Ectodermal cell (in vitro differentiated cells): ENCODE data around the gene FAF1.
"Not testable (repeated sequence)": the region's sequence is repeated elsewhere in the genome, so short reads cannot be mapped to it uniquely, and the experiment has no call there.

Experiments used
- H3K27ac ChIP-seq: 2 replicates; pipeline ENCODE4 v1.7.0; 2013; ENCODE audit warnings: mild to moderate bottlenecking, low read depth, low read length; ENCODE audit not compliant: insufficient read depth, poor library complexity, severe bottlenecking
- H3K27me3 ChIP-seq: 2 replicates; pipeline ENCODE4 v1.7.0; 2013; ENCODE audit warnings: mild to moderate bottlenecking, low read length; ENCODE audit not compliant: insufficient read depth, control insufficient read depth, poor library complexity, severe bottlenecking
- H3K36me3 ChIP-seq: one replicate; pipeline ENCODE4 v1.7.0; 2013; ENCODE audit warnings: low read length; ENCODE audit not compliant: control insufficient read depth, insufficient read depth
- H3K4me1 ChIP-seq: one replicate; pipeline ENCODE4 v1.7.0; 2013; ENCODE audit warnings: low read length; ENCODE audit not compliant: control insufficient read depth, insufficient read depth
- H3K4me3 ChIP-seq: 2 replicates; pipeline ENCODE4 v1.7.0; 2013; ENCODE audit warnings: low read depth, low read length, control low read depth; ENCODE audit not compliant: insufficient read depth
- H3K9me3 ChIP-seq: 2 replicates; pipeline ENCODE4 v1.7.0; 2013; ENCODE audit warnings: mild to moderate bottlenecking, low read length, moderate library complexity; ENCODE audit not compliant: control insufficient read depth
- WGBS, 2 experiments: methylation state at CpG; one replicate each; pipeline ENCODE4 v1.1.7; 2013; ENCODE audit warnings: missing lambda C conversion rate in 2 of 2; 5-methylcytosine and 5-hydroxymethylcytosine counted together

FAF1 gene

GRCh38 chr1:50880373-50880772, 79.7 kb downstream of the FAF1 start:
- no peak overlapping the region for H3K4me3 ChIP-seq
- WGBS, 2 experiments: 95 to 96% methylated on average over 7 to 8 of the region's 8 CpGs
- no peaks in the 10 kb centered on the region for H3K36me3 ChIP-seq

GRCh38 chr1:50879137-50879536, 80.9 kb downstream of the FAF1 start:
- Histone ChIP-seq H3K27ac (no peak overlapping the region), H3K27me3 (no peaks in the 10 kb centered on the region), H3K9me3 (no peaks in the 10 kb centered on the region), H3K4me1 (no peaks in the 10 kb centered on the region), H3K4me3 (no peak overlapping the region), H3K36me3 (no peaks in the 10 kb centered on the region)
- WGBS, 2 experiments: 93 to 97% methylated on average over 4 of the region's 4 CpGs

More at GRCh38 chr1:50880373-50880772, 79.7 kb downstream of the FAF1 start:
- Histone ChIP-seq H3K27ac (no peak overlapping the region), H3K9me3 (no peaks in the 10 kb centered on the region), H3K4me1 (no peaks in the 10 kb centered on the region), H3K27me3 (no peaks in the 10 kb centered on the region)

- no peaks in the 10 kb centered on the region for H3K27me3 ChIP-seq
- H3K4me1 ChIP-seq: no peaks in the 10 kb centered on the region
- no peaks in the 10 kb centered on the region for H3K36me3 ChIP-seq
- H3K4me3 ChIP-seq: no peak overlapping the region
- no peak overlapping the region for H3K27ac ChIP-seq
- H3K9me3 ChIP-seq: no peaks in the 10 kb centered on the region
Observed at GRCh38 chr1:50878434-50878833, 81.6 kb downstream of the FAF1 start.

- H3K4me3 ChIP-seq: no peak overlapping the region
- no CpG with 5 or more reads among the region's 1 CpG for WGBS, 2 experiments
- no peaks in the 10 kb centered on the region for H3K27me3 ChIP-seq
- H3K36me3 ChIP-seq: no peaks in the 10 kb centered on the region
- no peaks in the 10 kb centered on the region for H3K4me1 ChIP-seq
- no peak overlapping the region for H3K27ac ChIP-seq
- H3K9me3 ChIP-seq: no peaks in the 10 kb centered on the region
Observed at GRCh38 chr1:50877641-50878040, 82.4 kb downstream of the FAF1 start.

- Histone ChIP-seq H3K27ac (no peak overlapping the region), H3K27me3 (no peaks in the 10 kb centered on the region), H3K4me3 (peak overlapping the region; percentile 18), H3K4me1 (no peaks in the 10 kb centered on the region), H3K9me3 (no peaks in the 10 kb centered on the region), H3K36me3 (no peaks in the 10 kb centered on the region)
- WGBS, 2 experiments: 60 to 67% methylated on average over 5 of the region's 5 CpGs
Observed at GRCh38 chr1:50873458-50874187, 86.4 kb downstream of the FAF1 start.

- H3K4me3 ChIP-seq, H3K9me3 ChIP-seq, H3K27me3 ChIP-seq, H3K36me3 ChIP-seq, H3K4me1 ChIP-seq, H3K27ac ChIP-seq: not testable (repeated sequence)
- WGBS, 2 experiments: no CpG with 5 or more reads among the region's 3 CpGs
Observed at GRCh38 chr1:50864845-50865244, 95.2 kb downstream of the FAF1 start.

- H3K4me1 ChIP-seq: no peaks in the 10 kb centered on the region
- 100% methylated on average over 1 of the region's 1 CpG; no CpG with 5 or more reads in 1 of the 2 experiments for WGBS, 2 experiments
- H3K36me3 ChIP-seq: no peaks in the 10 kb centered on the region
- H3K27me3 ChIP-seq: no peaks in the 10 kb centered on the region
- no peak overlapping the region for H3K27ac ChIP-seq
- no peak overlapping the region for H3K4me3 ChIP-seq
- H3K9me3 ChIP-seq: peaks cover 2% of the 10 kb centered on the region
Observed at GRCh38 chr1:50861772-50862171, 98.3 kb downstream of the FAF1 start.

- Histone ChIP-seq H3K27me3 (no peaks in the 10 kb centered on the region), H3K4me3 (no peak overlapping the region), H3K27ac (no peak overlapping the region), H3K4me1 (no peaks in the 10 kb centered on the region), H3K9me3 (no peaks in the 10 kb centered on the region), H3K36me3 (no peaks in the 10 kb centered on the region)
- WGBS, 2 experiments: 83 to 97% methylated on average over 4 of the region's 4 CpGs
Observed at GRCh38 chr1:50860702-50861101, 99.4 kb downstream of the FAF1 start.

GRCh38 chr1:50860256-50860655, 99.8 kb downstream of the FAF1 start:
- H3K36me3 ChIP-seq: no peaks in the 10 kb centered on the region
- no peak overlapping the region for H3K4me3 ChIP-seq
- H3K9me3 ChIP-seq: no peaks in the 10 kb centered on the region
- no peaks in the 10 kb centered on the region for H3K27me3 ChIP-seq
- H3K27ac ChIP-seq: no peak overlapping the region
- H3K4me1 ChIP-seq: no peaks in the 10 kb centered on the region
- 85 to 89% methylated on average over 1 of the region's 2 CpGs for WGBS, 2 experiments

GRCh38 chr1:50859657-50860056, 100.4 kb downstream of the FAF1 start:
- H3K4me1 ChIP-seq: no peaks in the 10 kb centered on the region
- no peaks in the 10 kb centered on the region for H3K9me3 ChIP-seq
- H3K4me3 ChIP-seq: no peak overlapping the region
- H3K36me3 ChIP-seq: no peaks in the 10 kb centered on the region
- H3K27ac ChIP-seq: no peak overlapping the region
- WGBS, 2 experiments: 90 to 93% methylated on average over 1 of the region's 1 CpG
- no peaks in the 10 kb centered on the region for H3K27me3 ChIP-seq

GRCh38 chr1:50858761-50859160, 101.3 kb downstream of the FAF1 start:
- Histone ChIP-seq H3K27ac (no peak overlapping the region), H3K4me1 (no peaks in the 10 kb centered on the region), H3K9me3 (no peaks in the 10 kb centered on the region), H3K4me3 (no peak overlapping the region), H3K36me3 (no peaks in the 10 kb centered on the region), H3K27me3 (no peaks in the 10 kb centered on the region)
- 95 to 100% methylated on average over 1 of the region's 1 CpG for WGBS, 2 experiments
